GM12878 (cell line): ENCODE data around the gene MYO15B. TPM values are rescaled to one million over a fixed set of nuclear protein-coding genes. Genes with fewer than 3 reads are reported as not detected.

Experiments
- BRCA1 ChIP-seq: IDR thresholded peaks from 2 replicates; pipeline ENCODE4 v1.6.1; 2011; ENCODE audit warnings: low read depth, low read length, improper control_type of control experiment
- CEBPB ChIP-seq, 2 experiments: fragments of 150-350 bp in 1 of 2; IDR thresholded peaks; 2 replicates each; pipeline ENCODE4 v1.6.1; 2012 to 2014; ENCODE audit warnings: low read depth in 2 of 2, low read length in 2 of 2, borderline replicate concordance in 1 of 2, inconsistent platforms in 1 of 2
- E2F8 ChIP-seq: fragments of 450-650 bp; IDR thresholded peaks from 2 replicates; pipeline ENCODE4 v1.6.1; 2018; ENCODE audit warnings: mild to moderate bottlenecking, low read depth, moderate library complexity; ENCODE audit not compliant: partially characterized antibody
- GATAD2B ChIP-seq: fragments of 450-650 bp; conservative IDR thresholded peaks from 2 replicates; pipeline ENCODE4 v1.6.1; 2017; ENCODE audit warnings: low read depth, mild to moderate bottlenecking, moderate library complexity
- RELB ChIP-seq: fragments of 450-650 bp; IDR thresholded peaks from 2 replicates; pipeline ENCODE4 v1.6.1; 2017; ENCODE audit warnings: low read depth, mild to moderate bottlenecking, moderate library complexity
- REST ChIP-seq: IDR thresholded peaks from 2 replicates; pipeline ENCODE4 v1.6.1; 2012; ENCODE audit warnings: mild to moderate bottlenecking, low read depth, low read length
- STAT1 ChIP-seq: fragments of 450-650 bp; conservative IDR thresholded peaks from 2 replicates; pipeline ENCODE4 v1.6.1; 2014; ENCODE audit warnings: antibody characterized with exemption, mild to moderate bottlenecking
- SUPT20H ChIP-seq: IDR thresholded peaks from 2 replicates; pipeline ENCODE4 v1.6.1; 2011; ENCODE audit warnings: low read depth, mild to moderate bottlenecking, low read length, moderate library complexity, borderline replicate concordance; ENCODE audit not compliant: control insufficient read depth
- YBX1 ChIP-seq: fragments of 450-650 bp; IDR thresholded peaks from 2 replicates; pipeline ENCODE4 v1.6.1; 2016; ENCODE audit warnings: antibody characterized with exemption
- ZBTB40 ChIP-seq: fragments of 450-650 bp; IDR thresholded peaks from 2 replicates; pipeline ENCODE4 v1.6.1; 2016; ENCODE audit warnings: mild to moderate bottlenecking, moderate library complexity, borderline replicate concordance
- ZNF24 ChIP-seq: fragments of 450-650 bp; IDR thresholded peaks from 2 replicates; pipeline ENCODE4 v1.6.1; 2017; ENCODE audit warnings: antibody characterized with exemption, mild to moderate bottlenecking
- ZNF274 ChIP-seq: IDR thresholded peaks from one replicate; pipeline ENCODE4 v1.8.0; 2011; ENCODE audit not compliant: insufficient read length, insufficient read depth
- polyA plus RNA-seq, 11 experiments: library from polyadenylated mRNA; depleted of rRNA in 4 of 11; unstranded in 6 of 11; stranded (reverse) in 5 of 11; fragments of >200 nt; fragmentation: Nextera tagmentation in 4 of 11; fragmentation: Illumina TruSeq in 1 of 11; extraction: Ambion mirVana in 4 of 11; extraction: Trizol in 1 of 11; gene quantifications; 1 replicate in 1 of 11; 2 replicates in 10 of 11; pipeline versions ENCODE4 v1.2.1 to v1.2.3, GENCODE V29; 2011 to 2016; ENCODE audit warnings: inconsistent platforms in 2 of 11, missing spikeins in 2 of 11, low read depth in 1 of 11
- total RNA-seq, 4 experiments: library from RNA; depleted of rRNA in 3 of 4; stranded (reverse); fragments of >200 nt in 3 of 4; fragmentation: Illumina TruSeq in 1 of 4; extraction: Trizol in 1 of 4; gene quantifications; 2 replicates each; pipeline versions ENCODE4 v1.2.1 to v1.2.3, GENCODE V29; 2013 to 2021

Gene MYO15B
- total and polyA plus RNA-seq, 10 of the 15 experiments (the other 5 are each of a cell fraction or from before 2014, with no cell fraction given) = 0.67 to 15.4 (median 2.3) TPM; not detected in 1

- TF ChIP-seq ZBTB40 (no peak), E2F8 (no peak), RELB (no peak), ZNF24 (no peak), SUPT20H (no peak), BRCA1 (no peak), STAT1 (no peak), YBX1 (no peak), GATAD2B (no peak), ZNF274 (no peak), CEBPB (IDR thresholded peaks at IDR 0.05; ENCODE audit: borderline replicate concordance in 1 of 2, low read depth in 2 of 2, low read length in 2 of 2) (no peak), REST (no peak)
Measured at GRCh38 chr17:75635610-75636202, 48.1 kb downstream of the MYO15B start (continued).
